HG02588 (cell line): ENCODE results near the gene PPP5C.
"Not testable (repeated sequence)": the region's sequence is repeated elsewhere in the genome, so short reads cannot be mapped to it uniquely, and the experiment has no call there.

Experiments used
- ATAC-seq: cut with Tn5 transposase; IDR thresholded peaks from one replicate; pipeline ENCODE4 v1.9.1; 2021; ENCODE audit warnings: mild to moderate bottlenecking, moderate library complexity; ENCODE audit not compliant: unreplicated experiment

Gene PPP5C

DNA sequence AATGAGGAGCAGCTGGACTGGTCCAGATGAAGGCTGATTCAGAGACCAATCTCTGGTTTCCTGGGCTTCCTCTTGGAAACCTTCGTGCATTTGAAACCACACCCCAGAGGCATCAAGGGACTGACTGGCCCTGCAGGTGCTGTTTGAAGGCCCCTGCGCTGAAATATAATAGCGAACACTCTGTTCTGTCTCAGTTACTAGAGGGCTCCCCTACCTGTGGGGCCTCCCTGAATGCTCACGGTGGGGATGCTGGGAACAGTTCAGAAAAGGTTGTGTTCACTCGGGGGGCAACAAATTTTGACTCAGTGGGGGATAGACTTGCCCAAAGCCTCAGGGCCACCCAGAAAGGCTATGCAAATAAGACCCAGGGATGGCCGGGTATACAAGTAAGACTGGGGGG is 60.1 kb downstream of the PPP5C start:
- no peak for ATAC-seq

DNA sequence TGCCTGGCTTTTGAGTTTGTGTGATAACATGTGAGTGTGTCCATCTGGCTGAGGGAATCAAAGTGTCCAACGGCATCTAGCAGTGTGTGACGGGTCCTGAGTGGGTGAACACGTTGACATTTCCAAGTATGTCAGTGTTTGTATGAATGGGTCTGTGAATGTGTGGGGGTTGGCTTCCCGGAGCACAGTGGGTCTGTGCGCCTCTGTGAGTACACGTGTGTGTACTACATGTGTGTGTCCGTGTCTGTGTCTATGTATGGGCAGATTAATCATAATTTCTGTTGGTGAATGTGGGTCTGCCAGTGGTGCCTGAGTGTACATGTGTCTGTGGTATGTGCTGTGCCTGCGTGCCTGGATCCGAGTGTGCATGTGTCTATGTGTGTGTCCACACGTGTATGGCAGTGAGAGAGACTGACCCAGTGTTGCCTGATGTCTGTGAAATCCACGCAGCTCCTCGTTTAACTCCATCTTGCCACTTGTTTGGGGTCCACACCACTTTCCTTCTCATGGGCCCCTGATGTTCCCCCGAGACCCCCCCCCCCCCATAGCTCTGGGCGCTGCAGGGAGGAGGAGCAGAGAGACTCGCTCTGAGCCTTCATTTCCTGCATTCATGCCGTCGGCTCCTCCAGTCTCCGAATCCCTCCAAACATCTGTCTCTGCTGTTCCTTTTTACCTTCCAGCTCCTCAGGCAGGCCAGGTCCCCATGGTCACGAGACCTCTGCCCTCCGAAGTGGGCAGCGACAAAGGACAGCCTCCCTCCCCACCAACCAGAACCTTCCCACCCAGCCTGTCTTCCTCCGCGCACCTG is 61.2 kb downstream of the PPP5C start:
- no peak for ATAC-seq

DNA sequence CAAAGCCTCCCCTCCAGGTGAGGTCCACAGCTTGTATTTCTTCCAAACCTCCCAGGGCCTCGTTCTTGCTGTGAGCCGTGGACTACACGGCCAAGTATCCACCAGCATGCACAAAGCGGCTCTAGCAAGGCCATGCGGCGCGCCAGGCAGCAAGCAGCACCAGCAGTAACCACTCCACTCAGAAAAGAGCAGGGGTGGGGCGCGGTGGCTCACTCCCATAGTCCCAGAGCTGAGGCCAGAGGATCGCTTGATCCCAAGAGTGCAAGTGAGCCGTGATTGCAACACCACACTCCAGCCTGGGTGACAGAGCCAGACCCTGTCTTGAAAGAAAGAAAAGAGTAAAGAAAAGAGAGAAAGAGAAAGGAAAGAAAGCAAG is 61.8 kb downstream of the PPP5C start:
- no peak for ATAC-seq

DNA sequence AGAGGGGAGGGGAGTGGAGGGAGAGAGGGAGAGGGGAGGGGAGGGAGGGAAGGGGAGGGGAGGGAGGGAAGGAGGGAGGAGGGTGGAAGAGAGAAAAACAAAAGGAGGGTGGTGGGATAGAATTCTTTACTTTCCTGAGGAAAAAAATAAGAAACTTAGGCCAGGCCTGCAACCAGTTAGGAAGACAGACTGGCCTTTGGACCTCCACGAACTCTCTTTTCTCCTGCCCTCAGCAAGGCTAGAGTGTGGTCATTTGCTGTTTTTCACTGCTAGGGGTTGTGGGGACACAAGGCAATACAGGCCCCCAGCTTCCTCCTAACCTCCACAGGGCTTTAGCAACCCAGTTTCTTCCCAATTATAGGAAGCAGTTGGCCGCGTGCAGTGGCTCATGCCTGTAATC is 62.3 kb downstream of the PPP5C start:
- no peak for ATAC-seq

DNA sequence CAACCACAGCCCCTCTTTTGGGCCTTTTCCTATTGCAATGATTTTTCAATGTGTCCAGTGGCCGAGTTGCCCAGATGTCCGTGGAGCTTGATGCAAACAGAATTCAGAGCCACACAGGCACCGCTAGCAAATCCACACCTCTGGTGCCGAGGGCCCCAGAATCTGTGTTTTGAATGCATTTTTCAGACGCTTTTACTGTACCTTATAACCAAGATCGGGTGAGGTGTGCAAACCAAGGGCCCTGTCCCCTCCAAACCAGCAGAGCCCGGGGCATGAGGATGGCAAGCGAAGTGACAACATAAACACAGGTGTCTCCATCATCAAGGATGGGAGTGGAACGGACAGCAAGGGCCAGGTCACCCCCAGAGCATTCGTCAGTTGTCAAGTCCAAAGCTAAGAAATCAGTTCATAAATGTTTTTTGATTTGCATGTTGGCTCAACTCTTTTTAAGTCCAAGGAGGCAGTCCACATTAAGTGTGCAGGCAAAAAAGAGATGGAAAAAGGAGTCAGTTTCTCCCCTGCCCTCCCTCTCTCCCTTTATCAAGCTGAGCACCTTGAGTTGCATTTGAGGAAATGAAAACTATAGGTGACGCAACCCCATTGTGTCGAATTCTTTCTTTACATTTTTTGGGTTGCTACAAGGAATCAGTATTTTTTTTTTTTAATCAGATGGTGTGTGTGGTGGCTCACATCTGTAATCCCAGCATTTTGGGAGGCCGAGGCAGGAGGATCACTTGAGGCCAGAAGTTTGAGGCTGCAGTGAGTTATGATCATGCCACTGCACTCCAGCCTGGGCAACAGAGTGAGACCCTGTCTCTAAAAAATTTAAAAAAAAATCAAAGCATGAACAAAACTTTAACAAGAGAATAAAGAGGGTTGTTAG is 63.6 kb downstream of the PPP5C start:
- ATAC-seq, result no peak

DNA sequence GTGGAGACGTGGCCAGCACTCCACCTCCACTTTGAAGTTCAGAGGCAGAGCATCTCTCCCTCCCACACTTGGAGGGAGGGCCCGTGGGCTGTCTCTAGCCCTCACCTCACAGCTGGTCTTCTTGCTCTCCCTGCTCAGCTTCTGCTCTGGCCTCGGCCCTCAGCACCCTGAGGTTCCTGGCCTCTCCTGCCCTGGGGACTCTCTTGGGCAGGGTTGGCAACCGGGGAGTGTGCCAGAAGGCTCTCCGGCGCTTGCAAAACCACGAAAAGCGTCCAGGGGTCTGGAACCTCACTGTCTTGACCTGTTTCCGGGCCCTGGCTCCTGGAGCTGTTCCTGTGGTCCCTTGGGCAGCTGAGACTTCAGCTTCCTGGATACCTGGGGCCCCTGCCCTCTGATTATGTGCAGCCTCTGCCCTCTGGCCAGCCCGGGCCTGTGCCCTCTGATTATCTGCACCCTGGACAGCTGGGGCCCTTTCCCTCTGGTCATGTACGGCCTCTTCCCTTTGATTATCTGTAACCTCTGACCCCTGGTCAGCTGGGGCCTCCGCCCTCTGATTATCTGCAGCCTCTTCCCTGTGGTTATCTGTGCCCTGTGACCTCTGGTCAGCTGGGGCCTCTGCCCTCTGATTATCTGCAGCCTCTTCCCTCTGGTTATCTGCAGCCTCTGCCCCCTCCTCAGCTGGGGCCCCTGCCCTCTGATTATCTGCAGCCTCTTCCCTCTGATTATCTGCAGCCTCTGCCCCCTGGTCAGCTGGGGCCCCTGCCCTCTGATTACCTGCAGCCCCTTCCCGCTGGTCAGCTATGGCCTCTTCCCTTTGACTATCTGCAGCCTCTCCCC is 64.4 kb downstream of the PPP5C start:
- no peak for ATAC-seq

DNA sequence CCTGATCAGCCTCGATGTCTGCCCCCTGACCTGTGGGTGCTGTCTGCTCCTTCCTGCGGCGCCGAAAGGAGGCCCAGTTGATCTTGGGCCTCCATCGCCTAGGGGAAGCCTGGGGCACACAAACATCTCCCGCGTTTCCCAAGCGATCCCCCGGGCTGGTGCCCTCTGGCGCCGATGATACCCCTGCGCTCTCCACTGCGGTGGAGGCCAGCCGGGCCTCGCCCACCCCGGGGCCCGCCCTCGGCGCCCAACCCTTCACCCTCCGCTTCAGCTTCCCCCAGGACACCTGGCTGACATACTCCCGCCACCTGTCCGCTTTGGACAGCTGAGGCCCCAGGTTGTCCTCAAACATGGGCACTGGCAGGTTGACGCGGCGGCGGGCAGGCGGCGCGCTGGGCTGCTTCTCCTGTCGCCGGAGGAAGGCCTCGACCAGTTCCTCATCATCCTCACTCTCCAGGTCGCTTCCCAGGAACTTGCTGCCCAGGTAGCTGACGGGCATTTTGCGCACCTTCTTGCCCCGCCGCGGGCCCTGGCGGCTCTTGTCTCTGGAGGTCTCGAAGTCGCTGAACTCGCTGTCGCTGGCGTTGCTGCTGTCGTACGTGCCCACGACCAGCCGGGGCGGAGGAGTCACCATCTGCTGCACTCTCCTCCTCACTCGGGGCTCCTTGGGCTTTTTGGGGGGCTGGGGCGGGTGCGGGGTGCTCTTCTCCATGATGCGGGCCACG is 65.2 kb downstream of the PPP5C start:
- no peak for ATAC-seq

DNA sequence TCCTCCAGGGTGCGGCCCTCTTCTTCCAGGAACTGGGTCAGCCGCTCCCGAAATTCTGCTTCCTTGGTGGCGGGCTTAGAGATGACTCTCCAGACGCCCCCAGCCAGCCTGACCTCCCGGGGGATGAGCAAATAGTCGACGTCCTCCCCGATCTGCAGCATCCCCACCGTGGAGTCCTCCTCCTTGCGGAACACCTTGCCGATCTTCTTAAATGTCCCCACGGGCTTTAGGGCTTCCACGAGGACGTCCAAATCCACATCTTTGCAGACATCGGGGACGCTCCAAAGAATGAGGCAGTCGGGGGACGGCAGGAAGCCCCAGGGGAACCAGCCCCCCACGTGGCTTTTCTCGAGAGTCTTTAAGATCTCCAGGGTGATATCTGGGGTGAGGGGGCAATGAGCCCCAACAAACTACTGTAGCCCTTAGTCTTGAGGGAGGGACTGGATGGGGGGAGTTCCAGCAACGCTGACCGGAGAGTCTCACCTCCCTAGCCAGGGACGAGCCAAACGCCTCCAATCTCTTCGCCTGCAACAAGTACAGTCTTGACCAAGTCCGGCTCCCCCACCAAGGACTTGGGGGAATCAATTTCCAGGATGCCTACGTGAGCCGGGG is 65.9 kb downstream of the PPP5C start:
- ATAC-seq, result no peak

DNA sequence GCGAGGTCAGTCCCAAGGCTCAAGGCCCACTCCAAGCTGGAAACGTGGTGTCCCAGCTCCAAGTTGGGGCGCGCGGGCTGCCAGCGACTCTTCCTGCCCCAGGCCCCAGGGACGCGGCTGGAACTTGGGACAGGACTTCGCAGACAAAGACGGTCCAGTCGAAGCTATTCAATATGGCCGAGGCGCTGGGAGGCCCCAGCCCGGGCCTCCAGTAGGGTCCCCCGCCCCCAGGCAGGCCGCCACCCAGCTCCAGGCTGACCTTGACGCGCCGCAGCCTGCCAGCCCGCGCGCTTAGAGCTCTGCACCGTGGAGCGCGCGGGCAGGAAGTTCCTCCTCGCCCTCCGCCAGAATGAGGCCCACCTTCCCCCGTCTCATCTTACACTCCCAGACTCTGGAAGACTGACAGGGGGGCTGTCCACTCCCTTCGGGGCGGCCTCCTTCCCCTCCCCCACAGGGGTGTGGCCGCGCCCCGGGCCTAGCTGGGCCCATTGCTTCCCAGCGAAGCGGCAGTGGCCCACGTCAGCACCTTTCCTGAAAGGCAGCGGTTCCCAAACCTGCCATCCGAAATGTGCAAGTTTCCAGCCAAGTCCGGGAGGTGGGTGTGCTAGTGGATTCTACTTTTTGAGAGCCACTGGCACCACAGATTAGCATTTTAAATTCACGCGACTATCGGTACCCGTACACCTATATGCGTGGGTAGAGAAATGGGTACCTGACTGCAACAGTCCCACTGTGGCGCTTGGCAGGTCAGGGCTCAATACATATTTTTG is 66.6 kb downstream of the PPP5C start, which contains the start of gene CCDC8:
CCDC8 (minus strand) TSS at position 303 of the 770 bp plus-strand sequence. CDS start 754 bp downstream, outside the sequence.
- ATAC-seq, result no peak

DNA sequence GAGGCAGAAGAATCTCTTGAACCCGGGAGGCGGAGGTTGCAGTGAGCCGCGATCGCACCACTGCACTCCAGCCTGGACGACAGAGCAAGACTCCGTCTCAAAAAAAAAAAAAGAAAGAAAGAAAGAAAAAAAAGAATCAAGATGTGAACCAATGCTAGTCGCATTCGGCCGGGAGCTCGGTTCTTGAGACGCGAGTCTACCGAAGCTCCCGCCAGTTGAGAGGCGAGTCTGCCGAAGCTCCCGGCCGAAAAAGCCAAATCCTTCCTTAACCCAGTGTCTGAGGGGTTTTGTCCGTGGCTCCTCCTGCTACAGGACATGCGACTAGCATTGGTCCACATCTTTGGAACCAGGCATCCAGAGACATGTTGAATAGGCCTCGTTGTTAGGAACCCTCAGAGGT is 68.0 kb downstream of the PPP5C start:
- not testable (repeated sequence) for ATAC-seq

DNA sequence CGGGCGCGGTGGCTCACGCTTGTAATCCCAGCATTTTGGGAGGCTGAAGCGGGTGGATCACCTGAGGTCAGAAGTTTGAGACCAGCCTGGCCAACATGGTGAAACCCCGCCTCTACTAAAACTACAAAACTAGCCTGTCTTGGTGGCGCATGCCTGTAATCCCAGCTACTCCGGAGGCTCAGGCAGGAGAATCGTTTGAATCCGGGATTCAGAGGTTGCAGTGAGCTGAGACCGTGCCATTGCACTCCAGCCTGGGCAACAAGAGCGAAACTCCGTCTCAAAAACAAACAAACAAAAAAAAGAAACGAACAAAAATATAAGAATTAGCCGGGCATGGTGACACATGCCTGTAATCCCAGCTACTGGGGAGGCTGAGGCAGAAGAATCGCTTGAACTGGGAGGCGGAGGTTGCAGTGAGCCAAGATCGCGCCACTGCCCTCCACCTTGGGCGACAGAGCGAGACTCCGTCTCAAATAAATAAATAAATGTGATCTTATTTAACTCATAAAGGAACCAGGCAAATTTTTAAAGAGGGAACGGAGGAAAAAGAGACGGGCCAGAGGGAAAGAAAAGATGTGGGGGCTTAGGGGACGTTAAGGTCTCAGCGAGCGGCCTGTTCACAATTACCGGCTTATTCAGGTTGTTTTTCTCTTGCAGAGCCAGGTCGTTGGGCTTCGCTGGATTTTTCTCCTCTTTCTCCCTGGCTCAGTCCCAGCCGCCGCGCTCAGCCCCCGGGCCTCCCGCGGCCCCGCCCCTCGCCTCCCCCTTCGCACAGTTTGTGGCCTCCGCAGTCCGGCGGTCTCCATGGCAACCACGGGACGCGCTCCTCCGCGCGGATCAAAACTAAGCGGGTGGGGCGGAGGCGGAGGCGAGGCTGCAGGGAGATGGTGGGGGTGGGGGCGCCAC is 69.2 kb downstream of the PPP5C start:
- ATAC-seq, result not testable (repeated sequence)

DNA sequence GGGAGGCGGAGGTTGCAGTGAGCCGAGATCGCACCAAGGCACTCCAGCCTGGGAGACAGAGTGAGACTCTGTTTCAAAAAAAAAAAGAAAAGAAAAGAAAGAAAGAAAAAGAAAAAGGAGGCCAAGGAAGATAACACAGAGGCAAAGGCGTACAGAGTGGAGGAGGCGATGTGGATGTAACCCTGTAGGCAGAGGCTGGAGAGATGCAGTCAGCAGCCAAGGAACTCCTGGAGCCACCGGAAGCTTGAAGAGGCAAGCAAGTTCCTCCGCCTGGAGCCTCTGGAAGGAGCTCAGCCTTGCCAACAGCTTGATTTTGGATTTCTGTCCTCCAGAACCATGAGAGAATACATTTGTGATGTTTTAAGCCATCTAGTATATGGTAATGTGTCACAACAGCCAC is 73.2 kb downstream of the PPP5C start:
- ATAC-seq, result no peak

DNA sequence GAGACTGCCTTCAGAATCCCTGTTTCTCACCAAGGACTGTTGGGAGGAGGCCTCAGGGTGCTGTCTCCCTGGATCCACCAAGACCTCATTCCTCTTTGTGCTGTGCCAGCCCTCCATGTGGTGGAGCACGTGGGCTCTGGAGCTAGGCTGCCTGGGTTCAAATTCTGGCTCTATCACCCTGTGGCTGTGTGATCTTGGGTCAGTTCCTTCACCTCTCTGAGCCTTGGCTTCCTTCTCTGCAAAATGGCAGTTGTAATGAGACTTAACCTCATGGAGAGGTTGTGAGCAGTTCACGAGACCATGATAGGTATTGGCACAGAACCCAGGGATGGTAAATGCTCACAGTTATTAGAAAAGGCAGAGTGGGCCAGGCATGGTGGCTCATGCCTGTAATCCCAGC is 75.5 kb downstream of the PPP5C start:
- no peak for ATAC-seq

DNA sequence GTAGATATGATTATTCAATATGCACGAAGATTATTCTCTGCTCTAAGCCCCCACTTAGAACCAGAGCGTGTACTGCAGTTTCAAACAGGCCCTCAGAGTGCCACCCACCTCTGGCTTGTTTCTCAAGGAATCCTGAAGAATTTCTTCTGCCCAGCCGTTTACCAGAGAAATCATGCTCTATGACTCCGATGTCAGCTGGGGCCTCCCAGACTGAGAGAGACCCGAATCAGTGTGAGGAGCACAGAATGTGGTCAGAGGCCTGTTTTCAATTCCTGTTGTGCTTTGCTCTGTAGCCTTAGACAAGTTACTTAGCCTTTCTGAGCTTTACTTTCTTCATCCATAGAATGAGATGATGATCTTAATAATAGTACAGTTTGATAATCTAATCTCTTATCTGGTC is 76.3 kb downstream of the PPP5C start:
- no peak for ATAC-seq

DNA sequence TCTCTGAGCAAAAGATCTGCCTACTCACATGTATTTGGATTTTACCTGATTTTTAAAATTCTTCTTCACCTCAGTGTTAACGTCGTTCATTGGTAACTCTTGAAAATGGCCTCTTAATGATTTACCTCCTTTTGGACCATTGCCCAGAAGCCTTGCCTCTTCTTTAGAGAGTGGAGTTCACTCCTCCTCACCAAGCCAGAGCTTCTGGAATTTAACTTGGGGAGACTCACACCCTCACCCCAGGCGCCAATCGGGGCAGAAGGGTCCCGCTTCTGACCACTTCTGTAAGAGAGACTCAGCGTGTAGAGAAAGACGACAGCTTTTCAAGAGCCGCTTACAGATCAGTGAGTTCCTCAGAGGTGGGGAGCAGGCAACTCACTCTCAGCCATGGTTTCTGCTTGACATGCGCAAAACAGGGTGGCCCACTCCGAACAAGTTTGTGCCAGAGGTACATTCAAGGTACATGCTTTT is 79.2 kb downstream of the PPP5C start:
- no peak for ATAC-seq

DNA sequence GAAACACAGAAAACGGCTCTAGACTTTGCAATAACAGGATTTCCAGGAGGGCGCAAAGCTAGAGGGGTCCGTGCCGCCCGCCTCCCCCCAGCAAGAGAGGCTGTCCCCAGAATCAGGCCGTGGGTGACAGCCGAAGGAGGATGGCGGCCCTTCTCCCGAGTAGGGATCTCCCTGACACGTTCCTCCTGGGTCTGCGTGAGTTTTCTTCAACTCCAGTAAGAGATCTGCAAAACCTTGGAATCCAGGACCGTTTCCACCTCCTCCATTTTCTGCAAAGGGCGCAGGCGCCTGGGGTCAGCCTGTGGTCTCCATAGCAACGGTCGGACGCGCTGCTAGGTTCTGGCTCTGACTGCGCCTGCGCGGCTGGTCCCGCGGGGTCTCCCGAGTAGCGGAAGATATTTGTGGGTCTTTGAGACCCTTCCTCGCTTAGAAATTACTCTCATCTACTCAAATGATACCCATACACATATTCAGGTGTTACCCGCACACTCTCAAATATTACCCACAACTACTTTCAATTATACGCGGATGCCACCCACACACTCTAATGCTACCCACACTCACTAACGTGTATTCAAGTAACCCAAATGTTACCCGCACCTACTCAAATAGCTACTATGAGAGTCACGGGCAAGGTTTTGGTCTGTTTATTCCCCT is 79.7 kb downstream of the PPP5C start:
- no peak for ATAC-seq

DNA sequence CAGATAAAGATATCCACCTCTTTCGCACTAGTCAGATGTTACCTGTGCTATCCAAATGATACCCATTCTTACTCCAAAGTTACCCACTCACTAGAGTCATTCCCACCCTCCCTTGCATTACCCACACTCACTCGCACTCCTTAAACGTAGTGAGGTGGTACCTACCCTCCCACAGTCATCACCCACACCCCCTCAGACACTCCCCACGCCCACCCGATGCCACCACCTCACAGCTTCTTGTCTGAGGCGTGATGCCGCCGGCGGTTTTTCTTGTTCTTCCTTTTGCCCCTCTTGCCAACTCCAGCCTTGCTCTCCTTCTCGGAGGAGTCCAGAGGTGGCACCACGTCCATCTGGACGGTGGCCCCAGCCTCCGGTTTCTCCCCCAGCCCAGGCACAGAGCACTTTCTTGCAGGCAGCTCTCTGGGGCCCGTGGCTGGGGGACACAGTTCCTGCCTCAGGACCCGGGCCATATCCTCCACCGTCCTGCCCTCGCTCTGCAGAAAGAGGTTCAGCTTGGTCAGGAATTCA is 80.7 kb downstream of the PPP5C start:
- ATAC-seq, result no peak
